IPS-NIHi11 (cell line): ENCODE results near the gene NDUFS2.
A peak's percentile ranks its signal among the peaks of the same experiment; 100 is the strongest.

Experiments
- DNase-seq: peaks from one replicate; pipeline ENCODE4 v3.0.0; 2012; ENCODE audit warnings: mixed read lengths, low spot score

The NDUFS2 gene

DNA sequence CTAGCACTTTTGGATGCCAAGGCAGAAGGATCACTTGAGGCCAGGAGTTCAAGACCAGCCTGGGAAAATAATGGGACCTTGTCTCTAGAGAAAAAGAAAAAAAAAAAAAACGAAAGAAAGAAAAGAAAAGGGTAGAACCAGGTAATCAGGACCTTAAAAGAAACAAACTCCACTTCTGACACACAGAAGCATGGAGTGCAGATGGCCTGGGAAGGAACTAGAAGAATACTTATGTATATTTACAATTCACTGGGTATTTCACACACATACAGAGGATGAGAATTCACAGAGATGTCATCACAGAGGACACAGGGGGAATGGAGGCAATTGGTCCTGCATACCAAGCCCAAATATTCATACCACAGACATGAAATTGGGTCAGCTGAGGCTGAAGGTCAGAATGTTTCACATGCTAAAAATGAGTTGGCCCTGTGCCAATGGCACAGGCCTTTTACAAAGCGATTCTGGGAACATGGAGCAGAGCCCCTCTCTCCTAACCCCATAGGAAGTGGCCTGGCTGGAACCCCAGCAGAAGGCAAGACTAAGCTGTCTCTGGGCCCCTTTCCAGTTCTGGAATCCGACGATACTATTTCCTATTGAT, 29.3 kb upstream of the NDUFS2 start:
- DNase-seq: no peak

DNA sequence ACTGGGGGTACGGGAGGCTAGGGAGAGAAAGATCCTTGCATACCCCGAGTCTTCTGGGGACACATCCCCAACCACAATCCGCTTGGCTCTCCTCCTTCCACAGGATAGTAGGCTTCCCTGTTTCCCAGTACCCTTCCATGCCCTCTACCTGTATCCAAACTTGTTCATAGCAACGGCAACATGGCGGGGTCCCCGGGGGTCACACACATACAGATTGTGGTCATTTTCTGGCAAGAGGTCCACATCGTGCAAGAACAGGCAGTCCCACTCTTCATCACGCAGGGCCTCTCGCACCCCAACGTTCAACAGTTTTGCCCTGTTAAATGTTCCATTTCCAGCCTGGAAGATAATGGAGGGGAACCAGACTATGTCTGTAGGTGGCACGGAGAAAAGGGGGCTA, 28.5 kb upstream of the NDUFS2 start:
- no peak for DNase-seq

DNA sequence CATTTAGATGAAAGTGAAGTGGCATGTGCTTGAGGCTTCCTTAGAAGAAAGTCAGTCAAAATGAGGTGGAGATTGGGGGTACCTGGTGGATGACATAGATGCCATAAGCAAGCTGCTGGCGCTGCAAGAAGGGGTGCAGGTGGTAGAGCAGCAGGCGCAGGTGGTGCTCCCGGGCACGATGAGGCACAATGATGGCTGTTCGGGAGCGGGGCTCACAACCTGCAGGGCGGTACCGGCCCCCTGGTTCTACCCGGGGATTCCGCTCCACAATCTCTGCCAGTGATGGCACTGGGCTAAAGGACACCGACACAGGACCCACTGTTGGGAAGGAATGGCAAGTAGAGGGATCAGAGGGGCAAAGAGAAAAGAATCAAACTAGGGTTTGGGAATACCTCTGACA, 27.3 kb upstream of the NDUFS2 start:
- no peak for DNase-seq

DNA sequence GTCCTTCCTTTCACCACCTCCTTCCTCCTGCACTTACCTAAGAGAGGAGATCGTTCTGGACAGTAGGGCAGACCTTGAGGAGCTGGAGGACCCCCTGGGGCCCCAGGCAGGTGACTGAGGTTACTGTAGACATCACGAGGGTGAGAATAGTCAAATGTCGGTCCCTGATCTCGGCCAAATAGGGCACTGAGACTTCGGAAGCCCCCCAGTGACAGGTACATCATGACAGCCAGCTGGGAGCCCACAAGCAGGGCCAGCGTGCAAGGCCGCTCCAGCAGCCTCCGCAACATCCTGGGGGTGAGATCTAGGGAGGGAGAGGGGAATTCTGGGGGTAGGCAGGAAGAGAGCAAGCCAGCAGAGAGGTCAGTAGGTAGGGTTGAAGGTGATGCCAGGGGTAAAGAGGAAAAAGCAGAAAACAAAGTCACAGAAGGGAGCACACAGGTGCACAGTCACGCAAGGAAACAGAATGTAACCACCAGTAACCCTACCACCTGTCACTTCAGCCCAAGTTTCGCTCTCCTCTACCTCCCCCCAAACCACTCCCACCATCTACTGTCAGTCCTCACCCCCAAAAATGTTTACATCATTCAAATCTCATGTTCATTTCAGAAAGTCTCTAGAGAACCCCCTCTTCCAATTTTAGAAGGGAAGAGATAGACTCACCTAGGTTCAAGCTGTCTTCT, 26.3 kb upstream of the NDUFS2 start:
- no peak for DNase-seq

DNA sequence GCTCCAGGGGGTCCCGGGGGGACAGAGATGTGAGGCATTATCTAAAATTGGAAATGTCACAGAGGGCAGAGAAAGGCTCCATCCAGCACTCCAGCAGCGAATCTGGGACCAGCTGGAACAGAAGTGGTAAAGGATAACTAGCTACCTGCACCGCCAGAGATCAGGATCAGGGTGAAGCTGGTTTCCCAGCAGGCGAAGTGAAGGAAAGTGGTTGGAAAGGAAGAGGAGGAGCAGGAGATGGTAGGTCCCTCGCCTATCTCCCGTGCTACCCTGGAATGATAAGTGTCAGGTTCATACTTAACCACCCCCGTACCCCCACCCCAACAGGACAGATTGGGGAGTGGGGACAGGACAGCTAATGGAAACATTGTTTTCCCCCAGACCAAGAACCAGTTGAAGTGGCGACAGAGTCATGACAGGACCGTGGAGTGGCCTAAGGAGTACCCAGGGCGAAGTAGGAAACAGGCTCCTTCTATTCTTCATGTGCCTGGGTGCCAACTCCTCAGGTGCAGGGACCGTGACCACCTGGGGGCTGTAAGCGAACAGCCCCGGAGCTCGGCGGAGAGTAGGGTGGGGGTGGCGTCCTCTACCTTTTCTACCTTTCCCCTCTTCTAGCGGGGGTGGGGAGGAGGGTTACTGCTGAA, 25.6 kb upstream of the NDUFS2 start:
- DNase-seq: peak; percentile 14

DNA sequence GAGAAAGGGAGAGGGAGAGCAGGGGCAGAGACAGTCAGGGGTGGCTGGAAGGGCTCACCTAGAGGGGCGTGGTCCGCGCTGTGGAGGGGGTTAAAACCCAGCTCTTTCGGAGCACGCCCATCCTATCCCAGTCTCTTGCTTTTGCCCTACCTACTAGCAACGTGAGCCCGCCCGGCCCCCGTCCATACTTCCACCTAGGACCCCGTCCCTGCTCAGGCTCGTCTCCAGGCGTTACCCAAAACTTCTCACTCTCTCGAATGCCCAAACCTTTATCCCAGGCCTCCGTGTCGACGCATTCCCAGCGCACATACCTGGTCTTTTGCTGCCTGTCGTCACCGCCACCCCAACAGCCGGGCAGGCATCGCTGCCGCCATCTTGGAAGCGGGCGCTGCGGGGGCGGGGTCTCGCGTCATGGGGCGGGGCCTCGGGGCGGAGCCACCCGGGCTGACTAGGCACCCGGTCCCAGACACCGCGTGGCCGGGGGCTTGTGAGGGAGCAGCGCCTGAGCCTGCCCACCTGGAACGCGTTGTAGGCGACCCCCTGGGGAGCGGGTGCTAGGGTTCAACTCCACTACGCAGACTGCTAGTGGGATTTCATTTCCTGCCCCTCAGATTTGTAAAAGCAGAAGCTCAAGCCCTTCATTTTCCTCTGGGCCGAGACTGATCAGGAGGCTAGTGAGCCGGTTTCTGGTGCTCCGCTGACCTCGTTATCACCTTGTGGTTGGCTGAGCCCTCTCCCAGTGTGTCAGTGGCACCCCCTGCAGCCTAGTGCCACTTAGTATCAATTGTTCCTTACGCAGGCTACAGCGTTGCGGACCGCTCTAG, 24.8 kb upstream of the NDUFS2 start, which contains the start of gene B4GALT3:
Gene B4GALT3, minus strand, starts transcription at position 396 of the 824 bp plus-strand sequence. CDS start 1,447 bp downstream, outside the sequence.
- peak; percentile 99 for DNase-seq

DNA sequence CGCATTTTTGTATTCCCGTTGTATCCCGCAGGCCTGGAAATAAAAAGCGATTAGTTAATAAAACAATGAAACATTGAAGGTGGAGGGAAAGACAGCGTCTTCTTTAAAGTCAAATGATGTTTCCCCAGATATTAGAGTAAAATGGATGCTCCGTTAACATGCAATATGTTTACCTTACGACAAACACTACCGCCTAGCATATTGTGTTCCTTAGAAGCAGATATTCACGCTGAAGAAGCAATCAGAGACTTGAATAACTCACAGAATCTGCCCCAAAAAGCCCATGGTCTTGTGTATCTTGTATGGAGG, 24.3 kb upstream of the NDUFS2 start:
- no peak for DNase-seq

DNA sequence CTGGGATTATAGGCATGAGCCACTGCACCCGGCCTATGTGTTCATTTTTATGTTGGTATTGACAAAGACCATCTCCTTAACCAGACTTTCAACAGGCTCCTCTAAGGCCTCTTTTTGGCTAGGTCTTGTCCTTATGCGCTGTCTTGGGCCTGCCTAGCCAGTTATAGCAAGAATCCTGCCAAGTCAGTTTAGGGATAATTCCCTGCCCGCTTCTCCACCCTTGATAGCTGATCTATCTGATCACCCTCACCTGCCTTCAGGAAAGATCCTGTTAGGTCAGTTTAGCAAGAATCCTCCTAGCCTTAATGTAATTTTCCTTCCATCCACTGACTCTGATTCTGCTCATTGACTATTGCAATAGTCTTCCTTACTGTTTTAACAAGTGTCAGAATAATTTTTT, 22.5 kb upstream of the NDUFS2 start:
- no peak for DNase-seq

DNA sequence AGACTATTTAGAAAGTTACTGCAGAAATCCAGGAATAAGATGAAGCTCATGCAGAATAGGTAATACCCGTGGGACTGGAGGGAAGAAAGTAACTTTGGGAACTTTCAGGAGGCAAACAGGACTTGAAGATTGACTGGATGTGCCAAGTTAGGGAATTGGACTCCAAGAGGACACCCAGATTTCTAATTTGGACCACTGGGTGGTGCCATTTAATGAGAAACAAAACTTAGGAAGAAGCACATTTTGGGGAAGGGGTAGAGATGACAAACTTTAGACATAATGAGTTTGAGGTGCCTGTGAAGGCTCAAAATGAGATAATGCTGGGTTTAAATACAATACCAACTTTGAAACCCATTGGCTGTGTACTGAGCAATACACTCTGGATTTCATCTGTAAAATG, 21.5 kb upstream of the NDUFS2 start:
- peak; percentile 26 for DNase-seq

DNA sequence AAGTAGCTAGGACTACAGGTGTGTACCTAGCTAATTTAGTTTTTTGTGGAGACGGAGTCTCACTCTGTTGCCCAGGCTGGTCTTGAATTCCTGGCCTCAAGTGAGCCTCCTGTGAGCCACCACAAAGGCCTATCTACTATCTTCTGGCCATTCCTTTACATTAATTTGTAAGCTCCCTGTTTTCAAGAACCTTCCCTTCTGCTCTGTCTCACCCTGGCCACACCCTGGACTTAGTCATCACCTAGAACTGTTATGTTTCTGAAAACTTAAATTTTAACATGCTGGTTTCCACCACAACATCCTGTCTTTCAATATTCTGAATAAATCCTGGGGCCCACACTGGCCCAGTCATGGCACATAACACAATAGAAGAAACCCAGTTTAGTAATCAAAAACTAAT, 20.0 kb upstream of the NDUFS2 start:
- DNase-seq: no peak

DNA sequence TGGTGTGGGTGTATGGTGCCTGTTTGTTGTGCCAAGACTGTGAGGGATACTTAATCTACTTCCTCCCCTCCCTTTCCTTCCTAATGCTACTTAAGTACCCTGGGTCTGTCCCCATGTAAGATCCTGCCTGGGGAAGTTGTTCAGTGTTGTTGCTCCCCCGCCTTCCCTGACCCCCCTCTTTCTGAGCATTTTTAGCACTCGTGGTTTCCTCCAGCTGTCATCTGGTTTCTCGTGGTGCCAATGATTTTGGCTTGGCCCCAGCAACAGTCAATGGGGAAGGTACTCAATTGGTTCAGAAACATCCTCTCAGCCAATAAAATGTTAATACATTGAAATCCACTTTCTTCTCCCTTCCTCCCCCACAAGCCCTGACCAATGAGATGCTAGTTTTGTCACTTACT, 16.9 kb upstream of the NDUFS2 start:
- DNase-seq: peak; percentile 22

DNA sequence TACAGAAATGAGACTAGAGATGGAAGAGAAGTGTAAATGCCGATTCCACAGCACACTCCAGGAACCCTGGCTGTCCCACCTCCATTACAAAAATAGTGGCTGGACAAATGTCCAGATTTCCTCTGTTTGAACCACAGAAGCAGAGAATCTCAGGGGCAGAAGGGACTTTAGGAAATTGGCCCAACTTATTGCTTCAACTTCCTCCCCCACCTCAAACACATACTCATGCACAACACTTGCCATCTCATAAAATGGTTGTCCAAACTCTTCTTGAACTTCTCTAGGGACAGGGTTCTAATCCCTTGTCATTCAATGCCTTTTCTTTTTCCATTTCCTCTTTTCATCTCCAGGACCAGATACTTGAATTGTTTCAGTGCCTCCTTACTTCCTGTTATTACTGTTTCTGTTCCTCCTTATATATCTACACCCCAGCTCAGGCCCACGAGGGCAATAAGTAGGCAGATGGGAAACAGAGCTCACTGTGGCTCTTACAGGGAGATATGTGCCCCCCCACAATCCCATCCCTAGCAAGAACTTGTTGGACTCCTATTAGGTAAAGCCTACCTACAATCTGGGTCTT, 16.3 kb upstream of the NDUFS2 start:
- DNase-seq: no peak

DNA sequence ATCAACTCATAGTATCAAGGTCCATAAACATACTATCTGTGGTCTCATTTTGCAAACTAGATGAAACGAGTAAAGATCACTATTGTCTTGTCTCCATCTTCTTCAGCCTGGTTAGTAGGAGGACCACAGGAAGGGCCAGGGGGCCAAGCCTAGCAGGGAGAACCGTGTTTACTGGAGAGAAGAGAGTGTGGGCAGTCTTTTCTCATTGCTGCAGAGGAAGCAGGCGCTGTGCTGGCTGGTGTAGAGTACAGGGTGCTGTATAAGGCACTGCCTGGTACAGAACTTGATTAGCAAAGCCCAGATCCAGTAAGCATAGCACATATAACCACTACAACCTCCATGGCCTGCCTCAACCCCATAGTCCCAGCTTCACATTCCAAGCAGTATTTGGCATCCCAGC, 14.9 kb upstream of the NDUFS2 start:
- DNase-seq: no peak

DNA sequence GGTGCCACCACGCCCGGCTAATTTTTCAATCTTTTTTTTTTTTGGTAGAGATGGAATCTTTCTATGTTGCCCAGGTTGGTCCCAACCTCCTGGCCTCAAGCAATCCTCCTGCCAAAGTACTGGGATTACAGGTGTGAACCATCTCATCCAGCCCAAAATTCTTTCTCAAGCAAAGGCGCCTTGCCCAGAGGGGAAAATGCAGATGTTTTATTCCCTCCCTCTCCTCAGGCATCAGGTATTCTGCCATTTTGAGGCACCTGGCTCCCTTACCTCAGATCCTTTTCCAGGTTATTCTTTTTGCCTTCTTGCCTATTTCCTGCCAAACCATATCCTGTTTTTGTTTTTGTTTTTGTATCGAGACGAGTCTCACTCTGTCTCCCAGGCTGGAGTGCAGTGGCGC, 13.8 kb upstream of the NDUFS2 start:
- no peak for DNase-seq

DNA sequence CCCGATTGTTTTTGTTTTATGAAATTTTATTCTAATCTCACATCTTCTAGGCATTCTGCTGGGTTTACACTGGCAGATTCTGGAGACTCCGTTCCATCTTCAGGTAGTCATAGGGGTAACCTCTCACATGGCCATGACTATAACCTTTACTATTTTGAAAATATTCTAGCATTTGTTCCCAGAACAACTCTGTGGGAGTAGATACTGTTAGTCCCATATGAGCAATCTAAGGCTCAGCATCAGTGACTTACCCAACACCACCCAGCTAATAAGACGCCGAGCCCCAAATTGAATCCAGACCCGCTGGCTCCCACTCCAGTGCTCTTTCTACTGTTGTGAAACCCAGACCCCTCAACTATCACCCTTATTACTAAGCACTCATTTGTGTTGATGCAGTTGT, 13.1 kb upstream of the NDUFS2 start:
- DNase-seq: no peak

DNA sequence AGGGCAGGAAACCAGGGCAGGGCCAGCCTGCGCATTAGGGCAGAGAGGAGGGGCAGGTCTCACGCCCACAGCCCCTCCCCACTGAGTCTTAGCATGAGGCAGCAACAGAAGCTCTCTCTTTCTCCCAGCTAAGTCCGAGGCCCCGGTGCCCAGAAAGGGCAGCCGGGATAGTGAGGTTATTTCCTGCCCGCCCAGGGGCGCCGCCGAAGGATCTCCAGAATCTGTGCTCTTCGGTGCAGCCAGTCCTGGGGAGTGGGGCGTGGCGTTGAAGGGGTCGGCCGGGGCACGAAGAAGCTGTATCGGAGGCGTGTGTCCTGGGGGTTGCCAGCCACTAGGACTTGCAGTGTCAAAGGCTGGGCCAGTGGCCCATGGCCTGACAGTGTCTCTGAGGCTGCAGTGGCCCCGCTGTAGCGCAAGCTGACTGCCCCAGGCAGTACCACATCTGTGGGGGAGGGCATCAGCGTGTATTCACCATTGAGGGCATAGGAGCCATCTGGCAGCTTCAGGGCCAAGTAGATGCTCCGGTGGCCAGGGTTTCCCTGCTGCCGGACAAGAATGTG, 11.1 kb upstream of the NDUFS2 start:
- DNase-seq: no peak

DNA sequence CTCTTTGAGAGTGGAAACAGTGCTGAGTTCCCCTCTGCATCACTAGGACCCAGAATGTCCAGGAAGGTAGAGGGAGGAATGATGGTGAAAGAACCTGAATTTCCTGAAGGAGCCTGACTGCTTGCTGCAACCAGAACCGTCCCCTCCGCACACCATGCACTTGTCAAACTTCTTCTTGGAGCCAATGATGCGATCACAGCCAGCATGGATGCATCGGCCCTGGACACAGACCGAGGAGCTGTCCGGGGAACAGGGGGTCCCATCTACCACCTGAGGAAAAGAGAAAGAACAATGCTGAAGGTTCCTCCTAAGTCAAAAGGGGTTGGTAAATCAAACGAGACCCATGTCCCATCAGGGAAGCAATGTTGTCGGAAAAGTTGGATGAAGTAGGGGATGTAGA, 10.2 kb upstream of the NDUFS2 start:
- no peak for DNase-seq

DNA sequence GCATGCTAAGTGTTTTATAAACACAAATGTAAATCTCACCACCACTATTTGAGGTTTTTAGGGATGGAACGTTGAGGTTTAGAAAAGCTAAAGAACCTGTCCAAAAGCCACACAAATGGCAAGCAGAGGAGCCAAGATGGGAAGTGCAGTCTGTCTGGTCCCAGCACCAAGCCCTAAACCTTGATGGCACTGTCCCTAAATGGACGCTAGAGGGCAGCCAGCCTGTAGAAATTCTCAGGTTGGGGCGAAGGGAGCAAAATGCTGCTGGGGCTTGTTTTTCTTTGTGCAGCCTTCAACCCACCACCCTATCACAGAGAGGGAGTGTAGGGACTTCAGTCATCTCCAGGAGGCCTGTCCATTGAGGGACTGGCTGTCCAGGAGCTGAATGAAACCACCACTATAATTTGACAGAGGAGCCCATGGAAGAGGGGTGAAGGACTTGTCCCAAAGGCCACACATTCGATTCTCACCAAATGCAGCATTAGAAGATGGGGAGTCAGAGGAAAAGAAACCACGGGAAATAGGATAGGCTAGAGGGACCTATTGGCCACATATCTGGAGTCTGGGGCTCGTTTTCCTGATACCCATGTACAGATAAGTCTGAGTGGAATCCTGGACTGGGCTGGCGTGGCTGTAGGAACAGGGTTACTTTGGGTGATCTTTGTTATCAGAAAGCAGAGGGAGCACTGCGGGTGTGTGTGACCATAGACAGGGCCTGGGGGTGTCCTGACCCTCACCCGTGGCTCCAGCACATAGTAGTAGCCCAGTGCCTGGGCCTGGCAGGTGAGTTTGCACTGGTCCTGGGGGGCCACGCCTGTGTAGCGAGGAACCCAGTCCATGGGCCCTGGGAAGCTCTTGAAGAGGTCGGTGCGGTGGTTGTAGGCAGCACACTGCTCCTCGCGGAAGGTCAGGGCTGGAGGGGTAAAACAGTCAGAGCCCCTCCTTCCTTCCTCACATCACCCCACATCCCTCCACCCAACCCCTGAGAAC, 9.4 kb upstream of the NDUFS2 start:
- peak; percentile 84 for DNase-seq

DNA sequence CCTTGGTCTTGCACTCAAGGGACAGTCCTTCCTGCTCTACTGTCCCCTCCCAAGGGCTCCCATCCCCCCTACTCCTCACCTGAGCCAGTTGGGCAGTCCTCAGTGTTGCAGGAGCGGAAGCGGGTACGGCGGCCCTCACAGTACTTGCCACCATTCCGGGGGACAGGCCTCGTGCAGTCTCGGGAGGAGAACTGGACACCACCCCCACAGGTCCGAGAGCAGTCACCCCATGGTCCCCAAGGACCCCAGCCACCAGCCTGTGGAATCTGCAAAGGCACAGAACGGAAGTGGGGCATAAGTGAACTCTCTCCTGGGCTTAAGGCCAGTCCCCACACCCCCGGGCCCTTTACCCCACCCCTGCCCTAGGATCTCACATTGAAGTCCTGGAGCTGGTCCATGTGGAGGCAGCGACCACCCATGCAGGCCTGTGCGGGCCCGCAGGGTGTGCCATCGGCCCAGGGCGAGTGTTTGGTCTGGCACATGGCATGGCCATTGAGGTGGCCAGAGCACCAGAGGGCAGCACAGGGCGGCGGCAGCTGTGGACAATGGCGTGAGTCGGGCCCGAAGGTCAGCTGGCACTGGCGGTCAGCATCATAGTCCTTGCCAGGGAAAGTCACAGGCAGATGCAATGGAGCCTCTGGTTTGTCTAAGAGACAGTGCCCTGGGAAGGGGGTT, 8.5 kb upstream of the NDUFS2 start:
- no peak for DNase-seq

DNA sequence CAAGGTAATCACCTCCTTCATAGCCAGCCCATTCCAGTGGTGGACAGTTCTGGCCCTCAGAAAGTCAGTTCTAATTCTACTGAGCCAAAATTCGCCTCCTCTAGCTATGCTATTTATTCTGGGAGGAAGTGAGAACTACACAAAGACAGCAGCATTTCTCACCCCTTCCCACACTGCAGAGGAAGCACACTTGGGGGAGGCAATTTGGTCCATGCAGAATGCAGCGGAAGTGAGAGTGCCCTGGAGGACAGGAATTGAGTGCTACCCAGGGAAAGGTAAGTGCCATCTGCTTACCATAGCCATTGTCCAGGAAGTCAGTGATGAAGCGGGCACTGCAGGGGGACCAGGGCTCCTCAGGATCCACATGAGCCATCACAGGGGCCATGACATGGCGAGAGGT, 7.0 kb upstream of the NDUFS2 start:
- DNase-seq: no peak
